GM18907 (cell line): ENCODE measurements around the gene CCDC91.
"Not testable (repeated sequence)": the region's sequence is repeated elsewhere in the genome, so short reads cannot be mapped to it uniquely, and the experiment has no call there.

Source experiments
- ATAC-seq: cut with Tn5 transposase; IDR thresholded peaks from one replicate; pipeline ENCODE4 v1.9.1; 2021; ENCODE audit warnings: mild to moderate bottlenecking, moderate library complexity; ENCODE audit not compliant: unreplicated experiment

Gene CCDC91

DNA sequence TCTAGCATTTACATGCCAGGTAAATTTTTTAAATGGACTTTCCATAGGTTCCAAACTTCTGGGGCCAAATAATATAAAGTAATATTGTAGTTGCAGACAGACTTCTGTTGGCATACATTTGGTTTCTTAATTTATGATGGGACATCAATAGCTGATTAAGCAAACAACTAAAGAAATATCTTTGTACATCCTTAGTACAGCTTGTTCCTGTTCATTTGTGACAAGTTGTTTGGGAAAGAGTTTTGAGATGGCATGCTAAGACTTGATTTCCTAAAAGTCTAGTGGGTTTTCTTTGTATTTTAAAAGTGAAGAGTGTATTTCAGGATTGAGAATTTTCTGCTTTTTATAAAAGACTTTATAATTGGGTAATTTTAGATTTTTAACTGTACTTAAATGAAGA, 41.0 kb downstream of the CCDC91 start:
- no peak for ATAC-seq

DNA sequence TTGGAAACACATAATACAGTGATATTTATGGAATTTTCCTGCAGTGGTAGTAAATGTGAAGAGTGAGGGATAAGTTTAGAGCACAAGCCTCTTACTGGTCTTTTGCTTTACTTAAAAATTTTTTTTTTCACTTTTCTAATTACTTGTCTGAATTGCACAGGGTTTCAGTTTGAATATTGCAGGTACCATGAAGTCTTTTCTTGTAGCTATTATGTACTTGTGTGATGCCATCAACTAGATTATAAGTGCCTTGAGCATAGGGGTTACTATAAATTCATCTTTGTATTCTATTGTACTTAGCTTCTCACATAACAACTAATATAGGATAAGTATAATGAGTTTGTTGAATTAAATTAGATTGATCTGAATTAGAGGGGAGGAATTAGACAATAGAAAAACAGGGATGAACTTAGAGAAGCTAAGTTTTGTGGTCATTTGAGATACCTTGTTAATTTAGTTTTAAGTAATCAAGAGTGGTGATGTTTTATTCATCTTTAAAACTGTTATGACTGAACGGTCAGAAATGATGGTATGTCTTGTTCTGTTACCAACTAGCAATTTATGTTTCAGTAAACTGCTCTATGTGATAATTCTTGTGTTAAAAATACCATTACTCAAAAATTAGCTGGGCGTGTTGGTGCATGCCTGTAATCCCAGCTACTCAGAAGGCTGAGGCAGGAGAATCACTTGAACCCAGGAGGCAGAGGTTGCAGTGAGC, 42.1 kb downstream of the CCDC91 start:
- ATAC-seq, result no peak

DNA sequence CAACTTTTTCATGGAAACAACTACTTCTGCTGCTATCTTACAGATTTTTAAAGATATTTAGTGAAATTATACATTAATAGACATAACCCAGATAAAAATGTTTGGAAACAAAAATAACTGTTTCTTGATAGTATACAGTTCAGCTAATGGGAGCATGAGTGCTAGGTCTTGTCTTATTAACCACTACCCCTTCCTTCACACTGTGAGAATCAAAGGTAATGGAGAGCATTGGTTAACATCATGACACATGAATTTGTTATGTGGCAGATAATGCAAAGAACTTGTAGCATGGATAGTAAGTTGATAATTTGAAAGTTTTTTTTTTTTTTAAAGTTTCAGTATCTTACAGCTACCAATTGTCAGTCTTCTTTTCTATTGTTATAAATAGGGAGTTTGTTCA, 44.2 kb downstream of the CCDC91 start:
- ATAC-seq, result no peak

DNA sequence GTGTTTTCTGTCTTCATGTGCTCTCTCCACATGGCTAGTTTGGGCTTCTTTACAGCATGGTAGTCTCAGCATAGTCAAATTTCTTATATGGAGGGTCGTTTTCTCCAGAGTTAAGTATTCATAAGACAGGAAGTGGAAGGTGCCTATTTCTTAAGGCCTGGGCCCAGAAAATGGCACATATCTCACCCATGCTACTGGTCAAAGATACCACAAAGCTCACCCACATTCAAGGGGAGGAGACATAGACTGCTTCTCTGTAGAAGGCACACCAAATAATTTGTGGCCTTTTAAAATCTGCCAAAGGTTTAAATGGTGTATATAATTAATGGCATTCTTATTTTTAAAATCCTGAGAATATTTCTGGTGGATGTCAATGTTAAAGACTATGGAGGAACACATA, 44.8 kb downstream of the CCDC91 start:
- no peak for ATAC-seq

DNA sequence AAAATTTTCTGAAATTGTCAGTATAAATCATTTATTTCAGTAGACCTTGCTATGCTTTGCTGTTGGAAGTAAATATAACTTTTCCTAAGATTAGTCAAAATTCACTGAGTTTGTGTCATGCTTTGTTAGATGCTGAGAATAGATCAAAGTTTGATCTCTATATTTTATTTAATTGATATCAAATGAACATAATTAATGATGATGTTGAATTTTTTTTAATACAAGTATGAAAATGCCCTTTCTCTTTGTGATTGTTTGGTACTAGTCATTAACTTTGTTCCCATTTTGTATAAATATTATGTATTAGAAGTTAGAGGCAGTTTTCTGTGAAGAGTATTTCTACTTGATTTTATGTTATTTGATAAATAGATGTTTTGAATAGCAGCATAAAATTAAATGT, 45.7 kb downstream of the CCDC91 start:
- no peak for ATAC-seq

DNA sequence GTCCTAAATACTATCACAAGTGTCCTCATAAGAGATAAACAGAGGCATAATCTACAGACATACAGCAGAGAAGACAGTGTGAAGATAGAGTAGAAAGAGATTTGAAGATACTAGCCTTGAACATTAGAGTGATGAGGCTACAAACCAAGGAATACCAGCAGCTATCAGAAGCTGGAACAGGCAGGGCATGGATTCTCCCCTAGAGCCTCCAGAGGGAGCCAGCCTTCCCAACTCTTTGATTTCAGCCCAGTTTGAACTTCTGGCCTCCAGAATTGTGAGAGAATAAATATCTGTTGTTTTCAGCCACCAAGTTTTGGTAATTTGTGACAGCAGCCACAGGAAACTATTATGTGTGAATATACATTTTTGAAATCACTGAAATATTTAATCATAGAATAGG, 47.2 kb downstream of the CCDC91 start:
- no peak for ATAC-seq

DNA sequence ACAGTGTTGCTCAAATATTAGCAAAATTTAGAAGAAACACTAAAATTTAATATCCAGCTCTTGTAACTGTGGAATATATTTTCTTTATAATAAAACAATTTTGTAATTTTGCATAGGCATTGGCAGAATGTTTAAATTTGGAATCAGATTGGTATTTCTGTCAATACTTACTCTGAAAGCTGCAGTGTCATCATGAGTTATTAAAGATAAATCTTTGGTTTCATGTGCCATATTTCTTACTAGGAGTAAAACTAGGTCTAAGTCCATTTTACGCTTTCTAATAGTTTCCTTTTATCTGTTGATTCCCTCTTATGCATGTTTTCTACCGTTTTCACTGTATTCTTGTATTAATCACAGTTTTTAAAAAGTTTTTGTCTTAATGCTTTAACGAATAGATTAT, 49.7 kb downstream of the CCDC91 start:
- no peak for ATAC-seq

DNA sequence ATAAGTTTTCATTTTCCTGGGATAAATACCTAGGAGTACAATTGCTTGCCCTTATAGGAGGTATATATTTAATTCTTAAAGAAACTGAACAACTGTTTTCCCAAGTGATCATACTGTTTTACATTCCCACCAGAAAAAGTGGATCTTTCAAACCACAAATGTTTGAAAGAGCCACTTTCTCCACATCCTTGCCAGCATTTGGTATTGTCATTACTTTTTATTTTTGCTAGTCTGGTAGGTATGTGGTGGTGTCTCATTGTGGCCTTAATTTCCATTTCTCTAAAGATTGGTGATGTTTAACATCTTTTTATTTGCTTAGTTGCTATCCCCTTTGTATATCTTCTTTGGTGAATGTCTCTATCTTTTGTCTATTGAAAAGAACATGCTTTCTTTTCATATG, 50.6 kb downstream of the CCDC91 start:
- no peak for ATAC-seq

DNA sequence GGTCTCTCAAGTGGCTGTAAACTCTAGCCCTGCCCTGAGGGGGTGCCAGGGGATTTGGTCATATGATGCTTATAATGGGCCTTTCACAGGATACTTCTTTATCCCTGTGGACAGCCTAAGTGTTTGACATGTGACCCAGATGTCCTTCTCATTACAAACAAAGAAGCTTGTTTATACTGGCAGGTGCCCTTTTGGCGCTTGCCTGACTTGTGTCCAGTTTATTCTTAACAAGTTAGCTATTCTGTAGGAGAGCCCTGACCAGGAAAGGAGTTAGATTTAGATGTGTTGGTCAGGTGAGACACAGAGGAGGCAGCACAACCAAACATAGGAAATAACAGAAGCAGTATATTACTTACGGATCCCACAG, 51.9 kb downstream of the CCDC91 start:
- ATAC-seq, result no peak

DNA sequence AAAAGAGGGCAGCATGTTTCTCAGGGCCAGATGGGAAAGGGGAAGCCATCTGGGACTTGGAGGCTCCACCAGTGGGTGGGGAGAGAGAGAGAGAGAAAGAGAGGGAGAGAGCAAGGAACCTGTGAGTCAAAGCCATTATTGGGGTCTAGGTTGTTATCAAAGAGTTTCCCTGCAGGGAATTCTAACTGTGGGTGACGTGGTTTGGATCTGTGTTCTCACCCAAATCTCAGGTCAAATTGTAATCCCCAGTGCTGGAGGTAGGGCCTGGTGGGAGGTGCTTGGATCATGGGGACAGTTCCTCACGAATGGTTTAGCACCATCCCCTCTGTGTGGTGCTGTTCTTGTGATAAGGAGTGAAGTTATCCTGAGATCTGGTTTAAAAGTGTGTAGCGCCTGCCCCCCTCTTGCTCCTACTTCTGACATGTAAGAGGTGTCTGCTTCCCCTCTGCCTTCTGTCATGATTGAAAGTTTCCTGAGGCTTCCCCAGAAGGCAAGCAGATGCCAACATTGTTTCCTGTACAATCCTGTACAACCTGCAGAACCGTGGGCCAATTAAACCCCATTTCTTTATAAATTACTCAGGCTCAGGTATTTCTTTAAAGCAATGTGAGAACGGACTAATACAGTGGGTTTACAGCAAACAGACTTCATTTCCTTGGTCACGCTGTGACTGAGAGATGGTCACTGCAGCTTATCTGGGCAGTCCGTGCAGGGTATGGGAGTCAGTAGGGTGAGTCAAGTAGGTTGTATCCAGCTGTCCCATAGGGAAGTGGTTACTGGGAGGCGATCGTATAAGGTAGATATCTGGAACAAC, 52.4 kb downstream of the CCDC91 start:
- no peak for ATAC-seq

DNA sequence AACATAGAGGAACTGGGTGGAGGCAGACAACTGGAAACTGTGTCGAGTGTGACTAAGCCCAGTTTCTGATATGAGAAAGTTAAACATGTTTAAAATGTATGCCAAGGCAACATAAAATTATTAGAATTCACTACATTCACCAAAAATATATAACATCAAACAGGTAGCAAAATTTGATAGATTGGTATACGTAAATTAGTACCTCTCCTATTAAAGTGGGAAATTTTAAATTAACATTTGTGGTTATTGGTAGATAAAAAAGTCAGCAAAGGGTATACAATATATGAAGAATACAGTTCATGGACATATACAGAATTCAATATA, 53.0 kb downstream of the CCDC91 start:
- ATAC-seq, result no peak

DNA sequence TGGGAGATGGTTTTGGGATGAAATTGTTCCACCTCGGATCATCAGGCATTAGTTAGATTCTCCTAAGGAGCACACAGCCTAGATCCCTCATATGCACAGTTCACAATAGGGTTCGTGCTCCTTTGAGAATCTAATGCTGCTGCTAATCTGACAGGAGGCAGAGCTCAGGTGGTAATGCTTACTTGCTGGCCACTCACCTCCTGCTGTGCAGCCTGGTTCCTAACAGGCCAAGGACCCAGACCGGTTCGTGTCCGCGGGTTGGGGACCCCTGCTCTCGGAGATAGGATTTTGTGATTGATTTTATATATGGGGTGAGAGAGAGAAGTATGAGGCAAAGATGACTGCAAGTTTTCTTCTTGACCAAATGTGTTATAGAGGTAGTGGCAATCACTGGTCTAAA, 57.5 kb downstream of the CCDC91 start:
- ATAC-seq, result no peak

DNA sequence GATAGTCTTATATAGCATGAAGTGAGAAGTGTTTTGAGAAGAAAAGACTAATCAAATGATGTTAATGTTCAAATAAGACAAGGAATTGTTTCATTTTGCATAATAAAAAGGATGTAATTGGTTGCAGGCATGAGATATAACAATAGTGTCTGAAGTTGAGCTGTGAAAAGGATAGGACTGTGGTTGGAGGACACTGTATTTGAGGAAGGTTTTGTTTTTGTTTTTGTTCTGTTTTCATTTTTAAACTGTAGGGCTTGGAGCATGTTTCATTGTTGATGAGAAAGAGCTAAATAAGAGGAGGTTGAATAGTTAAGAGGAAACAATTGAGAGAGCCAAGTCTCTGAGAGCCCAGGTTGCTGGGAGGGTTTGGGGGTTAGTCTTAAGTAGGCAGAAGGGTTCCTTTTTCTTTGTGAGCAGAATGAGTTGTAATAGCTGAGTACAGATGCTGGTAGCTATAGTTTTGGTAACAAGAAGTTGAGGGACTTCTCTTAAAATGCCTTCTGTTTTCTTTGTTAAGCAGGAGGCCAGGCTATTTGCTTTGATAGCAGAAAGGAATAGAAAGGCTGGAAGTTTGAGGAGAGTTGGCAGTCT, 58.4 kb downstream of the CCDC91 start:
- ATAC-seq, result no peak

DNA sequence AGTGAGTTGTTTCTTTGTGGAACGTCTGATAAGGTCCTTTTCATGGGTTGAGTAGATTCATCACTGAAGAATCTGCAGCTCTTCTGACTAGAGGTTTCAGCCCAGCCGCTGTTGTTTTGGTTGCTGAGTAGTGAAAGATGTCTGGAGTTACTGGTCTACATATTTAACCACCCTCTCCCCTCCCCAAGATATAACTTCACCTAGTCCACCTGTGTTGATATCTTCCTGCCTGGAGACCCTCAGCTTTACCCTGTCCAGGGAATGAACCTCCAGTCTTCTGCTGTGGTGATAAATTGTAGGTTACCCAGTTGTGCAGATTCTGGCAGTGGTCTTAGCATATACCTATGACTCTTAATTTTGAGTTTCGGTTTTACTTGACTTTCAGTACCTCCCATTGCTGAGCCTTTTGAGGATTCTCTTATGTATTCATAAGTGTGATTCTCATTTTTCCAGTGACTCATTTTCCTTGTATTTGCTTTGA, 62.9 kb downstream of the CCDC91 start:
- peak; percentile 96 for ATAC-seq

DNA sequence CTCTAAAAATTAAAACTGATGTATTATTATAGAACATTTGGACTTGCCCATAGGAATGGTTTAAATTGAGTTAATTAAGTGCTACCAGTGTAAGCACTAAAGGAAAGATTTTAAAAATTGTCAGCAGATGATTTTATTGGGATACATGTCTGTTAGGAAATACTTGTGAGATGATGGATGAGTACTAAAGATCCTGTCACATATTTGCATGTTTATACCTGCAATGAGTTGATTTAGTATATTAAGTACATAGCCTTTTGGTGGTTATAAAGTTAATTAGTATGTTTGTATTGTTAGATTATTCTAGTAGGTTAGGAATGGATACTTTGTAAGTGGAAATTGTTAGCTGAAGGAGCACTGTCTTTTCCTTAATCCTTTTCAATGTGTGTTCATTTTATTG, 67.2 kb downstream of the CCDC91 start:
- ATAC-seq, result no peak

DNA sequence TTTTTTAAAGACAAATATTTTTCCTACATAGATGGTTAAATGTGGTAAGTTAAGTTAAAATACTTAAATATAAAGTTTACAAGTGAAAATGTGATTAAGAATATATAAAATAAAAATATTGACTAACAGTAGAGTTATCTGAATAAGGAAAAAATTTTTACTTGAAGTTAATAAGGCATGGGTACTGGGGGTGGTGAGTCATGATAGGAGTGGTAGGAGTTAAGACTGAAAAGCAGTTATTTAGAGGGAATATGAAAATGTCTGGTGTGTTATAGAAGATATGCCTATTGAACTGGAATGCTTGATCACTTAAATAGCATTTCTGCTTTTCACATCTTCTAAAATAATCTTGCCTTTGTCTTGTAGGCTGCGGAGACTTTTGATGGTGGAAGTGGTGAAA, 68.7 kb downstream of the CCDC91 start:
- no peak for ATAC-seq

DNA sequence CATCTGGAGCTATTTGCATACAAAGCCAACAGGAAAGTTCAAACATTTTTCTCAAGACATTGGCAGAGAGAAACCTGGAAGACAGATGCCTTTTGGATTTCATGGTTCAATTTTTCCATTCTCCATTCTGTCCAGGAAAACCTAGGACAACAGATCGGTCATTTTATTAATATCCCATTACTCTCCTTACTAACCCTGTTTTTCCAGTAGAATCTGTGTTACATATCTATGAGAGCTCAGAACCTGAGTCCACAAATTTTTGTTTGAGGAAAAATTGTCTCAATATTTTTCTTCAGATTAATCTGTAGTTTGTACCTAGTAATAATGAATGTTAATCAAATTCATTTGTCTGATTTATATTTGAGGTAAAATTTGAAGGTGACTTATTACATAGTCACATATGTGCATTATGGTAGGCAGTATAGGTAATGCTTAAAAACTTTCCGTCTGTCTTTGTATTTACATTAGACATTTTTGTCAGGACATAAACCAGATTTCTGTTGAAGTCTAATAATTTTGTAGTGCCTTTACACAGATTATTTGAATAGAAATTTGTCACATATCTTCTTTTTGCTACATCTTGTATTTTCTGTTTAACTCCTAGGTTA, 75.3 kb downstream of the CCDC91 start:
- no peak for ATAC-seq

DNA sequence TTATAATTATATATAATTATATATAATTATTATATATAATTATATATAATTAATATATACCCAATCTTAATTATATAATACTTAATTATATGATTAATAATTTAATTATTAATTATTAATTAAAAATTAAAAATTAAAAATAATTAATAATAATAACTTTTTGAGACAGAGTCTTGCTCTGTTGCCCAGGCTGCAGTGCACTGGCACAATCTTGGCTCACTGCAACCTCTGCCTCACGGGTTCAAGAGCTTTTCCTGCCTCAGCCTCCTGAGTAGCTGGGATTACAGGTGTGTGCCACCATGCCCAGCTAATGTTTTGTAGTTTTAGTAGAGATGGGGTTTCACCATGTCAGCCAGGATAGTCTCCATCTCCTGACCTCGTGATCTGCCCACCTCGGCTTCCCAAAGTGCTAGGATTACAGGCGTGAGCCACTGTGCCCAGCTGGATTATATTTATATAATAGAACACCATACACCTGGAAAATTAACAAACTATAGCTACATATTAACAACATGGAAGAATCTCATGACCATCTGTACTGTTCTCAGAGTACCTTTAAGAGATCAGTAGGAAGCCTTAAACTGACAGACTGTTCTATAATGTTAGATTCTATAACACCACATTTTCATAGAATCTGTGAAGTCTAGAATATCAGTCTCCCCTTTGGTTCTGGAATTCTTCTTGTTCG, 77.8 kb downstream of the CCDC91 start:
- ATAC-seq, result not testable (repeated sequence)

DNA sequence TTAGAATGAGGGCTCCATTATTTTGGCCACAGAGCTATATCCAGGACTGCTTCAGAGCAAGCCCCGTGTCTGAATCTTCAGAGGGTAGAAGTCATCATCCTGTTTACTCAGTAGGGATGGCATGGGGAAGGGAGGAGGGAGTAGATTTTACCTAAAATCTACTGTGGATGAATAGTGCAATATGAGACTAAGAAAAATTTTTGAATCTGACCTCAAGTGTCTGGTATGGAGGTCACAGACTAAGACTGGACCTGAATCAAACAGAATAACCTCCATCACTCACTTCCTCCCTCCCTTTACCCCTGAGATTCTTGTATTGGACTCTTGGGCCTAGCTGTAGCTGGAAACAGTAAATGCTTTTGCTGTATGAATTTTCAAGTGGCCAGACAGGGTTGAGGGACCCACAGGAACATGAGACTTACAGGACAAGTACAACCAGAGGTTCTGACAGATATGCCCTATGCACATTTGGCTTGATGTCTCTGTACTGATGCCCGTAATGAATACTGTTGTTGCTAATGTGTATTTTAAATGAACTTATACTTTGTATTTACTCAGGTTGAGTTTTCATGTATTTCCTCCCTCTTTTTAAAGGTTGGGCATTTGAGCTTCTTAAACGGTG, 78.5 kb downstream of the CCDC91 start:
- no peak for ATAC-seq

DNA sequence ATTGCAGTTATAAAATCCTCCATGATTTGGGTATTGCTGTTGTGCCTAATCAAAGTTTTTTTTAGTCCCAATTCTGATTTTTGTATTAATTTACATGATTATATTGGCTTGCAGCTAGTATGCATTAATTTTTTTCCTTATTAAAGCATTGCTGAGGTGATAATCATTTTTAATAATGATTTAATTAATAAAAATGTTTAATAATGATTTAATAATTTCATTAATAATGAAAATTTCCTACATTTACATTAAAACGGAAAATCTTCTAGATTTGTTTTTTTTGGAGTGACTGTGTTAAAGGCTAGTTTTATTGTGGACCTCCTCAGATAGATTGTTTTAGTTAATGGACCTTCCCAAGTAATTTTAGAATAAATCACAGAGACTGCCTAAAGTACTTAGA, 79.6 kb downstream of the CCDC91 start:
- no peak for ATAC-seq

DNA sequence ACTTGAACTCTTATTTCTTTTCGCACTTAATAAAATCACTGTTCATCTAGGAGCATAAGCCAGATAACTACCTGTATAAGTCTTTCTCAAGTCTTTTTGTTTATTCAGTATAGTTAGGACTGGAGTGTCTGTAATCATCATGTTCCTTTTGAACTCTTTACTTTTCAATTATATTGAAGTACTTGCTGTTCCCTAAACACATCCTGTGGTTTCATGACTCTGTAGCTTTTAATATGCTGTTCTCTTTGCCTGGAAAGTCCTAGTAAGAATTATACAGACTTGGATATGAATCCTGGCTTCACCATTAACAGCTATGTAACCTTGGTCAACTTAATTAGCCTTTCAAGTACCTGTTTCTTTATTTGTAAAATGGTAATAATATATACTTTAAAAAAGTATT, 88.2 kb downstream of the CCDC91 start:
- no peak for ATAC-seq
